GM12892 (cell line): ENCODE measurements around the gene CD68.
A peak's percentile ranks its signal among the peaks of the same experiment; 100 is the strongest.
"Not testable (repeated sequence)": the region's sequence is repeated elsewhere in the genome, so short reads cannot be mapped to it uniquely, and the experiment has no call there.

Experiments
- DNase-seq: peaks from one replicate; pipeline ENCODE4 v3.0.0; 2011; ENCODE audit not compliant: insufficient read length
- FAIRE-seq: peaks from 2 replicates; lab custom pipeline; 2011; peaks lifted over from hg19 to GRCh38; lab: Jason Lieb, UNC
- POLR2A ChIP-seq: IDR thresholded peaks from 2 replicates; pipeline ENCODE4 v1.6.1; 2011; ENCODE audit warnings: low read depth, low read length, control low read depth
- POLR2AphosphoS5 ChIP-seq: IDR thresholded peaks from 2 replicates; pipeline ENCODE4 v1.6.1; 2011; ENCODE audit warnings: low read depth, low read length, control low read depth
- TAF1 ChIP-seq: IDR thresholded peaks from 2 replicates; pipeline ENCODE4 v1.6.1; 2011; ENCODE audit warnings: low read depth, mild to moderate bottlenecking, control low read depth, low read length, borderline replicate concordance

The CD68 gene

GRCh38 chr17:7587420-7588151, 8.1 kb downstream of the CD68 start:
- DNase-seq (no peak), FAIRE-seq (no peak)
- no peak for TF ChIP-seq POLR2A
- TF ChIP-seq POLR2AphosphoS5, result no peak

DNA sequence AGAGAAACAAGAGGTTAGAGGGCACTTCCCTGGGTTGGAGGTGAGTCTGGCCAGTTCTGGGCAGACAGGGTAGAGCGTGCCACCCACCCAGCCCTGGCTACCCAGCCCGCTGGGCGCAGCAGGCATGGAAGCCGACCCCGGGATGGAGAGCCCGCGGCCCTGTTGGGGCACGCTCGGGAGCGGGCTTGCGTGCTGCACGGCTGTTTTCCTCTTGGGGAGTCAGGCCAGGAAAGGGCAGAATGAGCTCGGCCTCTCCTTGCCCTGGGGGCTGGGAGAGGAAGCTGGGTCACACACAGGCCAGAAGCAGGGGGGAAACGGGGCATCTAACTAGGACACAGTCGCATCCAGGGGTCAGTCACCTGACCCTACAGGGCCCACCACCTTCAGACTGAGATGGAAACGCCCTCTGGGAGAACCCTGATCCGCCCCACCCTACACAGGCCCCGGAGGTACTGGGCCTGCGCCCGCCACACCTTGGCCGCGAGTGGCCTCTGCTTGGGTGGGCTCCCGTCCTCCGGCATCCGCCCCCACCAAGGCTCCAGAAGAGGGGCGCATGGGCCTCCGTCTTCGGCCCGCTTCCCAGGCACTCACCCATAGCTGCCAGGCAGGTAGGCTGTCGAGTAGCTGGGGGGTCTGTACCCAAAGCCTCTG, 9.2 kb downstream of the CD68 start:
- FAIRE-seq, result no peak
- no peak for DNase-seq
- TF ChIP-seq POLR2AphosphoS5 (no peak; the same call in 1 of the 2 replicates), POLR2A (no peak), TAF1 (no peak)

DNA sequence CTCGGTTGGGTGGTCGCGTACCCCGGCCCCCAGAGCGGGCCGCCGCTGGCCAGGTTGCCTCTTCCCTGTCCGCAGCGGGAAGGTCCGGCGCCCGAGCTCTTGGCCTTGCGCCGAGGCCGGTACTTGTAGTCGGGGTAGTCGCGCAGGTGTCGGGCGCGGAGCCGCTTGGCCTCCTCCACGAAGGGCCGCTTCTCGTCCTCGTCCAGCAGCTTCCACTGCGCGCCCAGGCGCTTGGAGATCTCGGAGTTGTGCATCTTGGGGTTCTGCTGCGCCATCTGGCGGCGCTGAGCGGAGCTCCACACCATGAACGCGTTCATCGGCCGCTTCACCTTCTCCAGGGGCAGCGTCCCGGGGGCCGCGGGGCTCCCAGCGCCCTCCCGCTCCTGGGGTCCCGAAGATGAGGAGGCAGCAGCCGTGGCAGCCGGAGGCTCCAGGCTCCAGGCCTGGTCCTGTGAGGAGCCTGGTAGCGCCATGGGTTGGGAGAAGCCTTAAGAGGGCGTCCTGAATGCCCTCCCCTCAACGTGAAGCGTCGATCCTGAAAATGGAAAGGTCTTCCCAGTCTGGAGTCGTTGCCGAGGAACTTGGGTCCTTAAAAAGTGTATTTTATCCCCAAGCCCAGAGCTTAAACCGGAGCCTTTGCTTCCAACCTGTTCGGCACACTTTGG, 9.9 kb downstream of the CD68 start:
- TF ChIP-seq TAF1 (no peak), POLR2AphosphoS5 (peak; percentile 8)
- FAIRE-seq (peak; percentile 48), DNase-seq (peak; percentile 85)

DNA sequence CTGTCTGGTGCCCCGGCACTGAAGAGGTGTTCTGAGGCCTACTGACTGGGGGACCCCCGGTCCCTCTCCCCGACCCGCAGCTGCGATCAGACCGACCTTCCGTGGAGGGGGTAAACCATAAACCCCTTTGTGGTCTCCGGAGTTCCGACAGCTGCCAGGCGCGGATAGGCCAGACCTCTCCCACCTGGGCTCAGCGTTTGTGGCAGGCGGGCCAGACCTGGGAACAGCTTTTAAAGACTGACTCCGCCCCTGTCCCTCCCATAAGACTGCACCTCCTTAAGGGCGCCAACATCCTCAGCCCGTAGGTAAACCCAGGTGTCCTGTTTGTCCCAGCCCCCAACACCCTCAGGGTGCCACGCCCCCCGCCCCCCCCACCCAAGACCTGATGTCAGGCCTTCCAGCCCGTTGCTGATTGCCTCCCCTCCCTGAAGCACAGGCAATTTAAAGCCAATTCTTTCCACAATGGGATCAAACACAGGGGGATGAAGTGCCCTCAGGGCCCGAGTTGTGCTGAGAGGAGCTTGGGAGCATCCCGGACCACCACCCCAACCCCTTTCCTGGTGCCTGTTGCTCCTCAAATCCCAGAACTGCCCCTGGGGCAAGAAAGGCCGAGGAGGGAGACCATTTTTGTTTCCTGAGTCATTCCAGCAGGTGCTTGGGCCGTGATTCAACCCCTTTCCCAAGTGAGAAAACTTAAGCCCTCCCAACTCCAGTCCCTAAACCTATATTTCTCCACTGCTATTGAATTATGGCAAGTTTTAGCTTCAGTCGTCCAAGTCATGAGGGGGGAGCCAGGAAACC, 10.7 kb downstream of the CD68 start, which contains the start of gene SOX15:
Gene SOX15 (minus strand): TSS at position 204 of the 801 bp plus-strand sequence. CDS start 418 bp downstream, outside the sequence.
- no peak for TF ChIP-seq POLR2AphosphoS5
- TF ChIP-seq POLR2A, result peak; percentile 6; the same call in 1 of the 2 replicates
- FAIRE-seq (no peak), DNase-seq (no peak)

- no peak; the same call in 1 of the 2 replicates for TF ChIP-seq POLR2A
- no peak for TF ChIP-seq TAF1
- TF ChIP-seq POLR2AphosphoS5, result no peak
- DNase-seq (no peak), FAIRE-seq (no peak)
These were observed 11.3 kb downstream of the CD68 start for GRCh38 chr17:7590743-7591142.

- DNase-seq, result no peak
- TF ChIP-seq TAF1 (no peak), POLR2AphosphoS5 (no peak), POLR2A (no peak)
- no peak for FAIRE-seq
These were observed 12.2 kb downstream of the CD68 start for GRCh38 chr17:7591596-7591995.

GRCh38 chr17:7592422-7593021, 13.1 kb downstream of the CD68 start:
- FAIRE-seq, result no peak
- no peak for DNase-seq

DNA sequence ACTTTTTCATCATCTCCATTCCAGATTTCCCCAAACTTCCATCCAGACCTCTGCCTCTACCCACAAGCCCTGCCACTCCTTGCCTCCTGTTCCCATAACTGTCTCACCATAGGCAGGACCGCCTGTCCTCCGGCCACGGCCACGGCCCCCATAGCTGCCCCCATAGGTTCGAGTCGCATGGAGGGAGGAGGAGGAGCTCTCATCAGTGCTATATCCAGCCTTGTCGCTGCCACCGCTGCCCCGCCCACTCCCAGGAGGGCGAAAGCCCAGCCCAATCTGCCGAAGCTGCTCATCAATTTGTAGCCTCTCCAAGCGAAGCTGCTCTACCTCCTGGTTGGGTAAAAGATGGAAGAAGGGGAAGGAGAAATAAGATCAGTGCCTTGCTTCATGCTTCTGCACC, 13.9 kb downstream of the CD68 start:
- DNase-seq, result no peak
- no peak for TF ChIP-seq POLR2AphosphoS5
- no peak for TF ChIP-seq TAF1
- no peak for TF ChIP-seq POLR2A
- FAIRE-seq, result no peak

More at GRCh38 chr17:7592422-7593021, 13.1 kb downstream of the CD68 start:
- TF ChIP-seq POLR2A, result no peak
- TF ChIP-seq POLR2AphosphoS5, result no peak
- TF ChIP-seq TAF1, result no peak

GRCh38 chr17:7597561-7597960, 18.1 kb downstream of the CD68 start:
- FAIRE-seq, DNase-seq: not testable (repeated sequence)

DNA sequence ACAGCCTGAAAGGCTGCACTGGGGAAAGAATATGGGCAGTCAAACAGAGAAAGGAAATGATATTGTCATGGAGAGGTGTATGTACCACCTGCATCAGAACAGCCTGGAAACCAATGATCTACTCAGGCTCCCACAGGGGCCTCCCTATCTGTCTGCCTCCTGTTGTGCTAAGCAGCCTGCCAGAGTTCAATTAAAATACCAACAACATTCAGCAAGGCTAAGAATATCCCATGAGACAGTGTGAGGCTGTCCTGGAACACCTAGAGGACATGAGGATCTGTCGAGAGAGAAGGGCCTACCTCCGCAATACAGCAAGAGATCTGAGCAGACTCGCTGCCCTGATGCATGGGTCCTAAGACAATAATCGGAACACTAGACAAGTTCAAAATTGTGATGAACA, 26.8 kb downstream of the CD68 start:
- FAIRE-seq (no peak), DNase-seq (no peak)
- TF ChIP-seq TAF1, result no peak
- no peak for TF ChIP-seq POLR2A
- TF ChIP-seq POLR2AphosphoS5, result no peak

- TF ChIP-seq POLR2AphosphoS5 (no peak), TAF1 (no peak), POLR2A (no peak)
- FAIRE-seq (peak; percentile 9), DNase-seq (no peak)
These were observed 31.2 kb downstream of the CD68 start for GRCh38 chr17:7610641-7611040.
